ENCODE results near the gene TSHZ2. TPM values are rescaled to one million over a fixed set of nuclear protein-coding genes. Genes with fewer than 3 reads are reported as not detected.

TSHZ2 gene
- total RNA-seq, 1 donor from 2014 or later, result 51.9 TPM

GRCh38 chr20:53487461-53488200, 515.5 kb downstream of the TSHZ2 start:
- Histone ChIP-seq H3K9me3 (no peaks in the 10 kb centered on the region), H3K27ac (no peak overlapping the region), H3K27me3 (no peaks in the 10 kb centered on the region), H3K4me1 (no peaks in the 10 kb centered on the region), H3K4me3 (no peak overlapping the region), H3K36me3 (no peaks in the 10 kb centered on the region)
- intact Hi-C loops (cut with DNase I), result no loop called here
- no peak for DNase-seq (ENCODE audit: low spot score in 2 of 2)
- TF ChIP-seq, protein P1, sequence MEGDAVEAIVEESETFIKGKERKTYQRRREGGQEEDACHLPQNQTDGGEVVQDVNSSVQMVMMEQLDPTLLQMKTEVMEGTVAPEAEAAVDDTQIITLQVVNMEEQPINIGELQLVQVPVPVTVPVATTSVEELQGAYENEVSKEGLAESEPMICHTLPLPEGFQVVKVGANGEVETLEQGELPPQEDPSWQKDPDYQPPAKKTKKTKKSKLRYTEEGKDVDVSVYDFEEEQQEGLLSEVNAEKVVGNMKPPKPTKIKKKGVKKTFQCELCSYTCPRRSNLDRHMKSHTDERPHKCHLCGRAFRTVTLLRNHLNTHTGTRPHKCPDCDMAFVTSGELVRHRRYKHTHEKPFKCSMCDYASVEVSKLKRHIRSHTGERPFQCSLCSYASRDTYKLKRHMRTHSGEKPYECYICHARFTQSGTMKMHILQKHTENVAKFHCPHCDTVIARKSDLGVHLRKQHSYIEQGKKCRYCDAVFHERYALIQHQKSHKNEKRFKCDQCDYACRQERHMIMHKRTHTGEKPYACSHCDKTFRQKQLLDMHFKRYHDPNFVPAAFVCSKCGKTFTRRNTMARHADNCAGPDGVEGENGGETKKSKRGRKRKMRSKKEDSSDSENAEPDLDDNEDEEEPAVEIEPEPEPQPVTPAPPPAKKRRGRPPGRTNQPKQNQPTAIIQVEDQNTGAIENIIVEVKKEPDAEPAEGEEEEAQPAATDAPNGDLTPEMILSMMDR (IDR thresholded peaks at IDR 0.05), result no peak

GRCh38 chr20:53488775-53489272, 516.7 kb downstream of the TSHZ2 start:
- intact Hi-C loops (cut with DNase I), result no loop called here
- TF ChIP-seq, protein P1 (IDR thresholded peaks at IDR 0.05), result no peak
- no peaks in the 10 kb centered on the region for H3K36me3 ChIP-seq

DNA sequence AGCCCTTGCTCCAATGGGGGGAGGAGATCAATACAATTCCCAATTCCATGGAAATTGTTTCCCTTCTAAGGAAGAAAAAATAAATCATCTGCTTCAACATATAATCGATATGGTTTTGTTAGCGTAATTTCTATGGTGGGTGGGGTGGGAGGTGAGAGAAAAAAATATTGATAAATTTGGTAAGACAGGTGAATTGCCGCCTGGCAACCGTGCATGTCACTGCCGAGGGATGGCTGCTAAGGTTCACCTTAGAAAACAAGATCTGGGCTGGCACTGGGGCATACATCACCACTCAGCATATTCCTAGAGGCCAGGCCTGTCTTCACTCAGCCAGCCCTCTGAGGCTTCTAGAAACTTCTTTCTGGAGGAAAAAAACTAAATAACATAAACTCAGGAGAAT, 517.4 kb downstream of the TSHZ2 start:
- TF ChIP-seq, protein P1 (IDR thresholded peaks at IDR 0.05), result no peak
- no peak overlapping the region for H3K4me3 ChIP-seq

More at GRCh38 chr20:53488775-53489272, 516.7 kb downstream of the TSHZ2 start:
- Histone ChIP-seq H3K4me3 (no peak overlapping the region), H3K4me1 (no peaks in the 10 kb centered on the region), H3K9me3 (no peaks in the 10 kb centered on the region), H3K27ac (no peak overlapping the region), H3K27me3 (no peaks in the 10 kb centered on the region)
- DNase-seq (ENCODE audit: low spot score in 2 of 2), result no peak

GRCh38 chr20:53490620-53491019, 518.5 kb downstream of the TSHZ2 start:
- no peaks in the 10 kb centered on the region for H3K36me3 ChIP-seq
- H3K27ac ChIP-seq, result no peak overlapping the region
- H3K4me1 ChIP-seq, result no peaks in the 10 kb centered on the region
- TF ChIP-seq, protein P1 (IDR thresholded peaks at IDR 0.05), result no peak
- no peaks in the 10 kb centered on the region for H3K27me3 ChIP-seq
- no peaks in the 10 kb centered on the region for H3K9me3 ChIP-seq
- intact Hi-C loops (cut with DNase I), result no loop called here
- no peak overlapping the region for H3K4me3 ChIP-seq
- no peak for DNase-seq (ENCODE audit: low spot score in 2 of 2)

More for the DNA sequence above, 517.4 kb downstream of the TSHZ2 start:
- H3K4me1 ChIP-seq, result no peaks in the 10 kb centered on the region
- H3K36me3 ChIP-seq, result no peaks in the 10 kb centered on the region
- H3K9me3 ChIP-seq, result no peaks in the 10 kb centered on the region
- DNase-seq (ENCODE audit: low spot score in 2 of 2), result no peak
- H3K27ac ChIP-seq, result no peak overlapping the region
- H3K27me3 ChIP-seq, result no peaks in the 10 kb centered on the region
- intact Hi-C loops (cut with DNase I), result no loop called here

GRCh38 chr20:53491462-53491861, 519.3 kb downstream of the TSHZ2 start:
- H3K4me1 ChIP-seq, result no peaks in the 10 kb centered on the region
- intact Hi-C loops (cut with DNase I), result no loop called here
- no peaks in the 10 kb centered on the region for H3K36me3 ChIP-seq
- H3K27ac ChIP-seq, result no peak overlapping the region
- TF ChIP-seq, protein P1 (IDR thresholded peaks at IDR 0.05), result no peak
- DNase-seq (ENCODE audit: low spot score in 2 of 2), result no peak
- no peaks in the 10 kb centered on the region for H3K9me3 ChIP-seq
- no peak overlapping the region for H3K4me3 ChIP-seq
- H3K27me3 ChIP-seq, result no peaks in the 10 kb centered on the region

Measured in ascending aorta (tissue), 2 donors.